ENCODE measurements around the gene ZMYND10.

ZMYND10 gene

DNA sequence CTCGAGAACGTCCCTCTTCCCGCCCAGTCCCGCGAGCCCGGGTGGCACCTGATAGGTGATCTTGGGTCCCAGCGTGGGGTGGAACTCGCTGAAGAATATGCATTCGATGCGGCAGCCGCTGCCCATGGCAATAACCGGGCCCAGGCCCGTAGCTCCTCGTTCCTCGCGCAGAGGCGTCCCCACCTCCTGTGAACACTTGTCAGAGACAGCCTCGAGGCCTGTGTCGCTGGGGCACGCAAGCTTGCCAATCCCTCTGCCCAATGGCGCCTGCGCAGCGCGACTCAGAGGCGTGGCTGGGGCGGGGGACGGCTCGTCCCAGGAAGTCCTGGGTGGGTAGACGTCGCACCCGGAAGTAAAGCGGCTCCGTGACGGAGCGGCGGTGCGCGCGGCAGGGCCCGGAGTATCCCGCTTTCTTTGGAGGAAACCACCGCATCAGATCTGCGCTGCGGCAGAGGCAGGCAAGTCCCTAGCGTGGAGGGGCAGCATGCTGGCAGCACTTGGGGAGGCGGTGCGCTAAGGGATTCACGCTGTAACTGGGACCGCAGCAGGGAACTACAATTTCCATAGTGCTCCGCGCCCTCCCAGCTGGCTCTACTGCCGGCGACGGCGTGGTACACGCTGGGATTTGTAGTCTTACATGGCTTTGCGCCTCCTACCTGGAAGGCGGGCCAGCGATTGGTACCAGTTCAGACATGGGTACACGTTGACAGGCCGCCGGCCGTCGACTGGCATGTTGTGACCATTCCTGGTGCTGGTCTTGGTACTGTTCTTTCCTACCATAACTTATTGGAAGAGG lies 5.2 kb upstream of the ZMYND10 start, which contains the start of the genes CYB561D2 and NPRL2:
CYB561D2 (plus strand) TSS at position 336 of the 796 bp plus-strand sequence. CDS start 572 bp downstream, outside the sequence.
NPRL2 (minus strand) TSS at position 249 of the 796 bp plus-strand sequence; CDS start at position 126, 123 bp downstream.
- TF ChIP-seq POLR2AphosphoS5 (IDR thresholded peaks at IDR 0.05; ENCODE audit: low read depth, low read length) (peak; percentile 85), TAF1 (IDR thresholded peaks at IDR 0.05; ENCODE audit: borderline replicate concordance, insufficient read depth, low read length) (peak; percentile 70; the same call in 1 of the 2 replicates), FOXP2 (optimal IDR thresholded peaks at IDR 0.05; ENCODE audit: borderline replicate concordance, extremely low read depth, extremely low read length, insufficient read depth) (no peak), SIN3A (IDR thresholded peaks at IDR 0.05; ENCODE audit: borderline replicate concordance, insufficient read depth, low read length) (peak; percentile 68; the same call in 1 of the 2 replicates)
- TF ChIP-seq, protein P1, sequence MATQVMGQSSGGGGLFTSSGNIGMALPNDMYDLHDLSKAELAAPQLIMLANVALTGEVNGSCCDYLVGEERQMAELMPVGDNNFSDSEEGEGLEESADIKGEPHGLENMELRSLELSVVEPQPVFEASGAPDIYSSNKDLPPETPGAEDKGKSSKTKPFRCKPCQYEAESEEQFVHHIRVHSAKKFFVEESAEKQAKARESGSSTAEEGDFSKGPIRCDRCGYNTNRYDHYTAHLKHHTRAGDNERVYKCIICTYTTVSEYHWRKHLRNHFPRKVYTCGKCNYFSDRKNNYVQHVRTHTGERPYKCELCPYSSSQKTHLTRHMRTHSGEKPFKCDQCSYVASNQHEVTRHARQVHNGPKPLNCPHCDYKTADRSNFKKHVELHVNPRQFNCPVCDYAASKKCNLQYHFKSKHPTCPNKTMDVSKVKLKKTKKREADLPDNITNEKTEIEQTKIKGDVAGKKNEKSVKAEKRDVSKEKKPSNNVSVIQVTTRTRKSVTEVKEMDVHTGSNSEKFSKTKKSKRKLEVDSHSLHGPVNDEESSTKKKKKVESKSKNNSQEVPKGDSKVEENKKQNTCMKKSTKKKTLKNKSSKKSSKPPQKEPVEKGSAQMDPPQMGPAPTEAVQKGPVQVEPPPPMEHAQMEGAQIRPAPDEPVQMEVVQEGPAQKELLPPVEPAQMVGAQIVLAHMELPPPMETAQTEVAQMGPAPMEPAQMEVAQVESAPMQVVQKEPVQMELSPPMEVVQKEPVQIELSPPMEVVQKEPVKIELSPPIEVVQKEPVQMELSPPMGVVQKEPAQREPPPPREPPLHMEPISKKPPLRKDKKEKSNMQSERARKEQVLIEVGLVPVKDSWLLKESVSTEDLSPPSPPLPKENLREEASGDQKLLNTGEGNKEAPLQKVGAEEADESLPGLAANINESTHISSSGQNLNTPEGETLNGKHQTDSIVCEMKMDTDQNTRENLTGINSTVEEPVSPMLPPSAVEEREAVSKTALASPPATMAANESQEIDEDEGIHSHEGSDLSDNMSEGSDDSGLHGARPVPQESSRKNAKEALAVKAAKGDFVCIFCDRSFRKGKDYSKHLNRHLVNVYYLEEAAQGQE (IDR thresholded peaks at IDR 0.05; ENCODE audit: insufficient read depth in 1 of 2, low read depth in 2 of 2, low read length in 2 of 2), result no peak

DNA sequence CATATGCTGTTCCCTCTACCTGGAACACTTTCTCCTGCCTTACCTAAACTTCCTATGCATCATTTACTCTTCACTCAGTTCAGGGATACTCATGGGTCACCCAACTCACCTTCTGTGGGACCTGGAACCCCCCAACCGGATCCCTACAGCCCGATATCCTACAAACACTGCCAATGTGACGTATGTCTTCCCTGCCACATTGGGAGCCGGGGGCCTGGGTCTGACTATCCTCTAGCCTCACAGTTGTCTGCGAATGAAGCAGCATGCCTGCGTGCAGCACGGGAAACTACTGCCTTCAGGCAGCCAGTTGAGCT lies 4.6 kb upstream of the ZMYND10 start:
- TF ChIP-seq SIN3A (IDR thresholded peaks at IDR 0.05; ENCODE audit: borderline replicate concordance, insufficient read depth, low read length) (no peak), POLR2AphosphoS5 (IDR thresholded peaks at IDR 0.05; ENCODE audit: low read depth, low read length) (no peak), FOXP2 (optimal IDR thresholded peaks at IDR 0.05; ENCODE audit: borderline replicate concordance, extremely low read depth, extremely low read length, insufficient read depth) (no peak), TAF1 (IDR thresholded peaks at IDR 0.05; ENCODE audit: borderline replicate concordance, insufficient read depth, low read length) (no peak)
- TF ChIP-seq, protein P1 (IDR thresholded peaks at IDR 0.05; ENCODE audit: insufficient read depth in 1 of 2, low read depth in 2 of 2, low read length in 2 of 2), result no peak

DNA sequence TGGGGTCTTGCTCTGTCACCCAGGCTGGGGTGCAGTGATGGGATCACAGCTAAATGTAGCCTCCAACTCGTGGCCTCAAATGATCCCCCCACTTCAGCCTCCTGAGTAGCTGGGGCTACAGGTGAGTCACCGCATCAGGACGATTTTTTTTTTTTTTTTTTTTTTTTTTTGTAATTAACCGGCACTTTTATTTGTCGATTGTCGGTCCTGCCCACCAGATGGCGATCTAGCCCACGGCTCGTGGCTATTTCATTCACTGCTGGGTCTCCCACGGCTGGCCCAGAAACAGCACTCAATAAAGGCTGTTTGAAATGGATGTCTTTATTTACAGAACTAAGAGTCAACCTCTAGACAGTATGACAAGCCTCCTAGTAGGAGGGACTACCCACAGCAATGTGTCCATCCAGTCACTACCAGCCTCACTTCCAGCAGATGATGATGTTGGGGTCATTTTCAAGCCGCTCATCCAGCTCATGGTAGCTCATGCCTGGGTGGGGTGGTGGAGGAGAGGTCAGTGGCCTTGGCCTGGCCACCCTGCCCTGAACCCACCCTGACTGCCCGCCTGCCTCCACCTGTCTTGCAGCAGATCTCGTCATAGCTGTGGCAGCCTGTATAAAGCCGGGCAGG lies 1.8 kb upstream of the ZMYND10 start:
- no peak for TF ChIP-seq POLR2AphosphoS5 (IDR thresholded peaks at IDR 0.05; ENCODE audit: low read depth, low read length)
- TF ChIP-seq TAF1 (IDR thresholded peaks at IDR 0.05; ENCODE audit: borderline replicate concordance, insufficient read depth, low read length), result no peak
- TF ChIP-seq SIN3A (IDR thresholded peaks at IDR 0.05; ENCODE audit: borderline replicate concordance, insufficient read depth, low read length), result no peak
- TF ChIP-seq, protein P1 (IDR thresholded peaks at IDR 0.05; ENCODE audit: insufficient read depth in 1 of 2, low read depth in 2 of 2, low read length in 2 of 2), result no peak
- no peak for TF ChIP-seq FOXP2 (optimal IDR thresholded peaks at IDR 0.05; ENCODE audit: borderline replicate concordance, extremely low read depth, extremely low read length, insufficient read depth)

GRCh38 chr3:50345008-50345407 lies 524 bp downstream of the ZMYND10 start:
- TF ChIP-seq POLR2AphosphoS5 (IDR thresholded peaks at IDR 0.05; ENCODE audit: low read depth, low read length) (no peak), TAF1 (IDR thresholded peaks at IDR 0.05; ENCODE audit: borderline replicate concordance, insufficient read depth, low read length) (no peak), SIN3A (IDR thresholded peaks at IDR 0.05; ENCODE audit: borderline replicate concordance, insufficient read depth, low read length) (no peak), FOXP2 (optimal IDR thresholded peaks at IDR 0.05; ENCODE audit: borderline replicate concordance, extremely low read depth, extremely low read length, insufficient read depth) (no peak)
- TF ChIP-seq, protein P1 (IDR thresholded peaks at IDR 0.05; ENCODE audit: insufficient read depth in 1 of 2, low read depth in 2 of 2, low read length in 2 of 2), result no peak
